ENCODE data around the gene ABCB9. TPM values are rescaled to one million over a fixed set of nuclear protein-coding genes. Genes with fewer than 3 reads are reported as not detected.
"Not testable (repeated sequence)": the region's sequence is repeated elsewhere in the genome, so short reads cannot be mapped to it uniquely, and the experiment has no call there.

The ABCB9 gene
- total RNA-seq: 1 to 10 TPM; 4.9 to 6.8 (median 5.3) TPM

DNA sequence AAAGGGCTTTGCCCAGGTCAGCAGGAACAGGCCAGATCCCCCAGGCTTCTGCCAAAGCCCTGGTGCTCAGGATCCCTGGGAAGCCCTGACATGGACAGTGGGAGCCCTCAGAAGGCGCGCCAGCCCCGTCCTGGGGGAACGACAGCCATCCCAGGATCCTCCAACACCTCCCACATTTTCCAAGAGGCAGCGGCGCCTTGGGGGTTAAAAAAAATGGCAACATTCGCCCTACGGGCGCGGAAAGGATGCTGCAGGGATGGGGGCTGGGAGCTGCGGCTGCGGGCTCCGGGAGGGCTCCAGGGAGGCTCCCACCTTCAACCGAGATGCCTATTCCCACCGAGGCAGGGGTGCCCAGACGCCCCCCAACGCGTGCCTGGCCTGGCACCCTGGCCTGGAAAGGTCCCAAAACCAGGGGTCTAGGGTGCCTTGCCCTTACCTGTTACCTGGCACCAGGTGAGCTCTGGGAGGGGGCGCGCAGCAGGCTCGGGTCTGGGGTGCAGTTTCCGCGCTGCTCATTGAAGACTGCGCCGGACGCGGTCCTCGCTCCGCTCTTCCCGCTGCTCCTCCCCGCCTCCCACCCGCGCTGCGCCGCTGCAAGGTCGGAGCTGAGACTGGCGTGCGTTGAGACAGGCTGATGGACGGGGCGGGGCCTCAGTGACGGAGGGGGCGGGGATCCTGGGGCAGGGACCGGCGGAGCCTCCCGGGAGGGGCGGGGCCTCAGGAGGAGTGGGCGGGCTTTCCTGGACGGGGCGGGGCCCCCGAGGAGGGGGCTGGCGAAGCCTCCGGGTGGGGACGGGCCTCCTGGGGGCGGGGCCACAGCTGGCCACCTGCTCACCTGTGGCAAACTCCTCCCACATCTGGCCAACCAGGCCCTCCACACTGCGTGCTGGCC, at the start of gene ABCB9:
ABCB9 (minus strand) TSS at position 613 of the 892 bp plus-strand sequence. CDS start 6,228 bp downstream, outside the sequence.
- peaks cover 22 to 43% of the 10 kb centered on the region in 2 donors for H3K4me1 ChIP-seq
- 0 to 5% methylated on average over 5 to 27 of the region's 55 CpGs for WGBS, 2 donors
- intact Hi-C loops (cut with DNase I): no loop called here
- peak within 1 kb of the TSS in 2 of 3 donors; percentile 35 to 39 for H3K4me3 ChIP-seq (replicated peaks in 1 of 3)
- peak in 1 of 2 donors; percentile 66 for TF ChIP-seq POLR2A (IDR thresholded peaks at IDR 0.05)
- TF ChIP-seq, protein P1, sequence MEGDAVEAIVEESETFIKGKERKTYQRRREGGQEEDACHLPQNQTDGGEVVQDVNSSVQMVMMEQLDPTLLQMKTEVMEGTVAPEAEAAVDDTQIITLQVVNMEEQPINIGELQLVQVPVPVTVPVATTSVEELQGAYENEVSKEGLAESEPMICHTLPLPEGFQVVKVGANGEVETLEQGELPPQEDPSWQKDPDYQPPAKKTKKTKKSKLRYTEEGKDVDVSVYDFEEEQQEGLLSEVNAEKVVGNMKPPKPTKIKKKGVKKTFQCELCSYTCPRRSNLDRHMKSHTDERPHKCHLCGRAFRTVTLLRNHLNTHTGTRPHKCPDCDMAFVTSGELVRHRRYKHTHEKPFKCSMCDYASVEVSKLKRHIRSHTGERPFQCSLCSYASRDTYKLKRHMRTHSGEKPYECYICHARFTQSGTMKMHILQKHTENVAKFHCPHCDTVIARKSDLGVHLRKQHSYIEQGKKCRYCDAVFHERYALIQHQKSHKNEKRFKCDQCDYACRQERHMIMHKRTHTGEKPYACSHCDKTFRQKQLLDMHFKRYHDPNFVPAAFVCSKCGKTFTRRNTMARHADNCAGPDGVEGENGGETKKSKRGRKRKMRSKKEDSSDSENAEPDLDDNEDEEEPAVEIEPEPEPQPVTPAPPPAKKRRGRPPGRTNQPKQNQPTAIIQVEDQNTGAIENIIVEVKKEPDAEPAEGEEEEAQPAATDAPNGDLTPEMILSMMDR (IDR thresholded peaks at IDR 0.05): no peak
- peak within 1 kb of the TSS in 1 of 3 donors; percentile 4 for H3K27ac ChIP-seq
- H3K27me3 ChIP-seq: no peaks in the 10 kb centered on the region
- H3K36me3 ChIP-seq: no peaks in the 10 kb centered on the region
- H3K9me3 ChIP-seq: no peaks in the 10 kb centered on the region
- peak; percentile 95 to 96 for DNase-seq

DNA sequence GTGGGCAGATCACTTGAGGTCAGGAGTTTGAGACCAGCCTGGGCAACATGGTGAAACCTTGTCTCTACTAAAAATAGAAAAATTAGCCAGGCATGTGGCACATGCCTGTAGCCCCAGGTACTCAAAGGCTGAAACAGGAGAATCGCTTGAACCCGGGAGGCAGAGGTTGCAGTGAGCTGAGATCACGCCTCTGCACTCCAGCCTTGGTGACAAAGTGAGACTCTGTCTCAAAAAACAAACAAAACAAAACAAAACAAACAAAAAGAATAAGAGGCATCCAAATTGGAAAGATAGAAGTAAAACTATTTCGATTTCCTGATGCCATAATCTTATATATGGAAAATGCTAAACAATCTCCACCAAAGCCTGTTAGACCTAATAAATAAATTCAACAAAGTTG, 48.2 kb upstream of the ABCB9 start:
- WGBS, 2 donors: 91 to 96% methylated on average over 4 of the region's 4 CpGs
- H3K4me1 ChIP-seq; H3K36me3 ChIP-seq; DNase-seq; intact Hi-C loops (cut with DNase I); H3K27ac ChIP-seq; H3K27me3 ChIP-seq; H3K4me3 ChIP-seq (replicated peaks in 1 of 3); H3K9me3 ChIP-seq: not testable (repeated sequence)

DNA sequence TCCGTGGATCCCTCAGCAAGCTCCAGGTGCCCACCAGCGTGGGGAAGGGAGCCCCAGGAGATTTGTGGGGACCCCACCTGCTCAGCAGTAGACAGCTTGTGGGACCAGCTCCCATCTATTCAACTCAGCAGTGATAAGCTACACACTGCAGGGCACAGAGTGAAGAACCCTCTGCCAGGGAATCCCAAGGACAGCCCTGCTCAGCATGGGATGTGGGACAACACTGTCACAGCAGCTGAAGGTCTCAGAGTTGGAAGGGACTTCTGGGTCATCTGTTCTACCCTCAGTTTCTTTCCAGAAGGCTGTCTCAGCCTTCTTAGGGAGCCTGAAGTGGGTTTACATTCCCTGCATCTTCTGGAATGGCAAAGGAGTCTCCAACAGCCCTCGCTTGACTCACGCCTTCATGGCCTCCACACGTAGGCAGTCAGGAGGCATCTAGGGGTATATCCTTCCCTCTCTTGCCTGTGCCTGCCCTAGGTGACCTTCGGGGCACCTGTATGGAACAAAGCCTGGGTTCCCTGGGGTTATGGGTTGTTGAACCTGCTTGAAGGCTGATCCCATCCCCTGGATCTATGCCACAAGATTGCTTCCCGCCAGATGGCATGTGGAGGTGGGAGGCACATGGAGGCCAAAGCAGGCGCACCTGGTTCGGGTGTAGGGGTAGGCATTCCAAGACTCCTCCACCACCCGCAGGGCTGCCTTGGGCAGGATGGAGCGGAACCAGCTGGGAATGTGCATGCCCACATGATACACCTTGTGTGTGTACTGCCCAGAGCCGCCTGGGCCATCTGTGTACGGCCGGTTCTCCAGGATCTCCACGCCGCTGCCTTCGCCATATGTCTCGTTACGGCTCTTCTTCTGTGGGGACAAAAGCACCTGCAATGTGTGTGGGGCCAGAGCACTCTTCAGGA, 47.2 kb upstream of the ABCB9 start:
- Histone ChIP-seq H3K36me3 (no peaks in the 10 kb centered on the region), H3K4me1 (no peaks in the 10 kb centered on the region), H3K9me3 (no peaks in the 10 kb centered on the region), H3K27ac (no peak overlapping the region), H3K4me3 (replicated peaks in 1 of 3) (no peak overlapping the region), H3K27me3 (no peaks in the 10 kb centered on the region)
- no peak for DNase-seq
- WGBS, 2 donors: 95 to 96% methylated on average over 12 to 19 of the region's 19 CpGs
- no peak for TF ChIP-seq POLR2A (IDR thresholded peaks at IDR 0.05)
- intact Hi-C loops (cut with DNase I): no loop called here

DNA sequence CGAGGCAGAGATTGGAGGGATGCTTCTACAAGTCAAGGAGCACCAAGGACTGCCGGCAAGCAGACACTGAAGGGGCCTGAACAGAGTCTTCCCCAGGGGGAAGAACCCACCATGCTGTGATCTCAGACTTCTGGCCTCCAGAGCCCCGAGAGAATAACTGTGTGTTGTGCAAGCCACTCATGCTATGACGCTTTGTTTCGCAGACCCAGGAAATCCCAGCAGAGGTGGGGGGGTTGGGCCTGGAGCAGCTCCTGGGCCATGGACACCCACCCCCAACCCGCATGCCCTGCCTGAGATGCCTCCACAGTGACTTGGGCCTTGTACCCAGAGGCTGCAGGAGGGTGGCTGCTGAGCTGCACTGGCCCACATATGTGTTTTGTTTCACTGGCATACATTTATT, 45.4 kb upstream of the ABCB9 start:
- H3K36me3 ChIP-seq: no peaks in the 10 kb centered on the region
- DNase-seq: no peak

DNA sequence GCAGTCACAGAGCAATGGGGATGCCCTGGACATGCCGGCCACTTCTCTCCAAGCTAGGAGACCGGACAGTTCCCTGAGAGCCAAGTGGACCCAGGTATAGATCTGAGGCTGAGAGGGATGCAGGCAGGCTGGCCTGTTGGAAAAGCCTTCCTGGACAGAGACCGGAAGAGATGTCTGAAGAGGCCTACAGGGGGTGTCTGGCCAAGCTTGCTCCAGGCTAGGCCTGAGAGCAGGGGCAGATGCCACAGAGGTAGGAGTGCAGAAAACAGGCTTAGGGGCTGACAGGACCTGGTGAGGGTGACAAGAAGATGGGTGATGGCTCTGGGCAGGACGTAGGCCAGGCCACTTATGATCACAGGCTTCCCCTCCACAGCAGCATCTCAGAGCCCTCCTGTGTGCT, 44.4 kb upstream of the ABCB9 start:
- no peaks in the 10 kb centered on the region for H3K36me3 ChIP-seq
- intact Hi-C loops (cut with DNase I): no loop called here
- no peak for DNase-seq
- H3K27me3 ChIP-seq: no peaks in the 10 kb centered on the region
- no peak overlapping the region for H3K4me3 ChIP-seq (replicated peaks in 1 of 3)
- no peak for TF ChIP-seq POLR2A (IDR thresholded peaks at IDR 0.05)
- TF ChIP-seq, protein P1 (IDR thresholded peaks at IDR 0.05): no peak
- no peaks in the 10 kb centered on the region for H3K4me1 ChIP-seq
- no peak overlapping the region for H3K27ac ChIP-seq
- no peaks in the 10 kb centered on the region for H3K9me3 ChIP-seq
- 90 to 94% methylated on average over 4 of the region's 4 CpGs for WGBS, 2 donors

More for the DNA sequence above, 45.4 kb upstream of the ABCB9 start:
- H3K27me3 ChIP-seq: no peaks in the 10 kb centered on the region
- WGBS, 2 donors: 78 to 84% methylated on average over 5 to 6 of the region's 6 CpGs
- H3K4me3 ChIP-seq (replicated peaks in 1 of 3): no peak overlapping the region
- H3K4me1 ChIP-seq: no peaks in the 10 kb centered on the region
- no peak for TF ChIP-seq POLR2A (IDR thresholded peaks at IDR 0.05)
- TF ChIP-seq, protein P1 (IDR thresholded peaks at IDR 0.05): no peak
- no peaks in the 10 kb centered on the region for H3K9me3 ChIP-seq
- no peak overlapping the region for H3K27ac ChIP-seq
- intact Hi-C loops (cut with DNase I): no loop called here
